ENCODE data around the gene KIF3A.
A peak's percentile ranks its signal among the peaks of the same experiment; 100 is the strongest.
"Not testable (repeated sequence)": the region's sequence is repeated elsewhere in the genome, so short reads cannot be mapped to it uniquely, and the experiment has no call there.

Gene KIF3A

DNA sequence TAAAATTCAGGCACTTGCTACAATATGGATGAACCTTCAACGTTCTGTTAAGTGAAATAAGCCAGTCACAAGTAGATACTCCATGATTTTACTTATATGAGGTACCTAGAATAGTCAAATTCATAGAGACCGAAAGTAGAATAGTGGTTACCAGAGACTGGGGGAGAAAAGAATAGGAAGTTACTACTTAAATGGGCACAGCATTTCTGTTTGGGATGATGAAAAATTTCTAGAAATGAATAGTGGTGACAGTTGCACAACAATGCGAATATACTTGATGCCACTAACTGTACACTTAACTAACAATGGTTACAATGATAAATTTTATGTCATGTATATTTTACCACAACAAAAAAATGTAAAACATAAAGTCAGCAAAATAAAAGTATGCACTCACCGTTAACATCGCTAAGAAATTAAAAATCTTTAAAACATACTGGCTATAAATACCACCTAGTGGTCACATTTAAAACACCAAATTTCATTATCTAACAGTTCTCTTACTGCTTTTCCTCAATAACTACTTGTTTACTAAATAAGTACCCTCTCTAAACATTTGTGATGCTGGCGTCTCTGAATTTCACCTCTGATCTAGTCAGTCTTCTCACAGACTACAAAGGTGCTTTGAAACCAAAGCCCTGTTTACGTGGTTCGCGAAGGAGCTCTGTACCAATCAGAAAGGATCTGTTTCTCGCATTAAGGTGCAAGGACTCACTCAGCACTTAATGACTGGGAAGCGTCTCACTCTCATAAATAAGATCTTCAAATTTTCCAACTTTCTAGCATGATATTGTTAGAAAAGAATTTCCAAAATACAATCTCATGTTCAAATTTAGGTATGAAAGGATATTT, 22.7 kb downstream of the KIF3A start:
- peak; percentile 6 for DNase-seq

DNA sequence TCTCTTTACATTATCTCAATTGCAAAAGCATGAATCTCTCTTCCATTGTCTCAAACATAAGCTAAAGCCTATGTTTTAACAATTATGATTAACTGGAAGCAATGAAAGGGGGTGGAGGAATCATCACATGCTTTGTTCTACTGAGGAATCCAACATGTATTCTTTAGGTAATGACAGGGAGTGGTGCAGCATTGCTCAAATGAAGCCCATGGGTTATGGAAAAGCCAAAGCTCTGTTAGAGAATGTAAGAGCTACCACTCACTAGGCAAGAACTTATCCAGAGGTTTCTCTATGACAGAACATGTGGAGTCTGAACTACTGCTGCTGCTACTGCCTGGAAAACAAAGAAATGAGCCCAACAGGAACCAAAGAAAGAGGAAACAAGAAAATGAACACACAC, 28.7 kb downstream of the KIF3A start:
- DNase-seq = no peak

DNA sequence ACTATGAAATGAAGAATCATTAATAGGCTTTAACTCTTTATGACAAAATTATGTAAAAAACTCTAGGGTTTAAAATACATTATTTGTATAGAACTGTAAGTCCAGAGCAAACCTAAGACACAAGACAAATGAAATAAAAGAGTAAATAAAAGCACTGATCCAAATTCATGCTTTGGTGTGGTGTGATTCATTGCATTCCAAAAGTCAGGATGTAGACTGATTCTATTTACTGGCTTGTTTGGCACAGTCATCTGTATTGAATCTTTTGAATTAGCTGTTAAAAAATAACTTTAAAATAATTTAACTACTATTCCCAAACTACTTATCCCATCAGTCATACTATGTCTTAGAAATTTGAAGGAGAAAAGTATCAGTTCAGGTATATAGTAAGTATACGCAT, 32.5 kb downstream of the KIF3A start:
- peak; percentile 30 for DNase-seq

DNA sequence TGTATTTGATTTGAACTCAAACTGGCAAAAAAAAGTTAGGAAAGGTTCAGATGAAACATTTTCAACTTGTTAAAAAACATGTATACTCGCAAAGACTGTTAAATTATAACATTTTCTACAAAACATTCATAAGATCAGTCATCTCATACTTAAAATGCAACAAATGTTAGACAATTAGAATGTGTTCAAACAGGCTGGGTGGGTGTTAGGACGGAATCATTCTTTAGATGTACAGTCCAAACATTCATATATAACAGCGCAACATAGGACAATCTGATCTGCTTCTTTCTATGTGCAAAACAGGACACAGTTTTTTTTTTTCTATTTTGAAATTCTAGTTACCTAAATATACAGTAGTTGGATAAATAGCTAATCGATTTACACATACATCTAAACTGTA, 41.4 kb downstream of the KIF3A start:
- DNase-seq = no peak

DNA sequence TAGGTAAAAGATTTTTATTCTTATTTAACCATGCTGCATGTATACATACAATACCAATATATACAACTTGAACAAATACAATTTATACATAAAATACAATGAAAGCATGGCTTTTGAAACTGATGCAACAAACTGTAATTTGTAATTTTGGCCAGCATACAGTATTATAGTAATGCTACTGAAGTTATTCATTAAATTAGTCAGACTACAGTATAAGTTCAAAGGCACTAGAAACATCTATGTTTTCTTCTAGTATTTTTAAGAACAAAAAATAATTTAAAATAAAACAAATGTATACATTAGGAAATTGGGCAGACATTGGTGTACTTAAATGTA, 44.7 kb downstream of the KIF3A start:
- DNase-seq = peak; percentile 64

DNA sequence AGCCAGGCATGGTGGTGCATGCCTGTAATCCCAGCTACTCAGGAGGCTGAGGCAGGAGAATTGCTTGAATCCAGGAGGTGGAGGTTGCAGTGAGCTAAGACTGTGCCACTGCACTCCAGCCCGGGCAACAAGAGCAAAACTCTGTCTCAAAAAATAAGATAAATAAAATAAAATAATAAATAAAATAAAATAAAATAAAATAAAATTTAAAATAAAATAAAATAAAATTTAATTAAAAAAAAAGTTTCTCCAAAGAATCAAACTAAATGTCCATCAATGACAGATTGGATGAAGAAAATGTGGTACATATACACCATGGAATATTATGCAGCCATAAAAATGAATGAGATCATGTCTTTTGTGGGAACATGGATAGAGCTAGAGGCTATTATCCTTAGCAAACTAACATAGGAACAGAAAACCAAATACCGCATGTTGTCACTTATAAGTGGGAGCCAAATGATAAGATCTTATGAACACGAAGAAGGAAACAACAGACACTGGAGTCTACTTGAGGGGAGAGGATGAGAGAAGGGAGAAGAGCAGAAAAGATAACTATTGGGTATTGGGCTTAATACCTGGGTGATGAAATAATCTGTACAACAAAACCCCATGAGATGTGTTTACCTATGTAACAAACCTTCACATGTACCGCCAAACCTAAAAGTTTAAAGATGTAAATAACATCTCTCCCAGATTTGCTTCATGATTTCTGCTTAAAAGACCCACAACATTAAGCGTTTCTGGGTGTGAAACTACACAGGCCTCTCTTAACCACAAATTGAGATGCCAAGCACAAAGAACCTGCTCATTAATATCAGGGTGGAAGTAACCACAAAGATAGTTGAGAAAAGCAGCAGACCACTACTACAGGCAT, 45.4 kb downstream of the KIF3A start:
- DNase-seq = not testable (repeated sequence)

DNA sequence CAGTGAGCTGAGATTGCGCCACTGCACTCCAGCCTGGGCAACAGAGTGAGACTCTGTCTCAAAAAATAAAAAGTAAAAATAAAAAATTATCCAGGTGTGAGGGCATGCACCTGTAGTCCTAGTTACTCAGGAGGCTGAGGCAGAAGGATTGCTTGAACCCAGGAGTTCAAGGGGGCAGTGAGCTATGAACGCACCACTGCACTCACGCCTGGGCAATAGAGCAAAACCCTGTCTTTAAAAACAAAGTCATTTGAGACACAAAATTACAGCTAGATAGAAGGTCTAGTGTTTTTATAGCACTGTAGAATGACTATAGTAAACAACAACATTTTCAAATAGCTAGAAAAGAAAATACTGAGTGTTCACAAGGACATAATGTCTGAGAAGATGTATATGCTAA, 47.2 kb downstream of the KIF3A start:
- DNase-seq = no peak

DNA sequence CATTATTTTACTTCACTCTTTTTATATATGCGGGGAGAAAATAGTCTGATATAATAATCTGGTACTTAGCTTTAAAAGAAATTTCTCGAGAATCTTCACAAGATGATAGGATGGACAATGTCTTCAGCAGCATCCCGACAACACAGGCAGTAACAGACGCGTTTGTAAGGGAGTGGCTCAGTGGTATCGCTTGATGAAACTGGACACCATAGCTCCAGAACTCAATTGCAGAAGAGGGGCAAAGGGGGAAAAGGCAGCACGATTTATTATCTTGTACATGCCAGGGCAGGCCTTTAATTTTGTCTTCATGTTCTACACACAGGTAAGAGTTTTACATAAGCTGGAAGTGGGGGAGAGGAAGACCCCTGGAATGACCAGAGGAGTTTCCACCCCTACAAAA, 47.8 kb downstream of the KIF3A start:
- DNase-seq = no peak

DNA sequence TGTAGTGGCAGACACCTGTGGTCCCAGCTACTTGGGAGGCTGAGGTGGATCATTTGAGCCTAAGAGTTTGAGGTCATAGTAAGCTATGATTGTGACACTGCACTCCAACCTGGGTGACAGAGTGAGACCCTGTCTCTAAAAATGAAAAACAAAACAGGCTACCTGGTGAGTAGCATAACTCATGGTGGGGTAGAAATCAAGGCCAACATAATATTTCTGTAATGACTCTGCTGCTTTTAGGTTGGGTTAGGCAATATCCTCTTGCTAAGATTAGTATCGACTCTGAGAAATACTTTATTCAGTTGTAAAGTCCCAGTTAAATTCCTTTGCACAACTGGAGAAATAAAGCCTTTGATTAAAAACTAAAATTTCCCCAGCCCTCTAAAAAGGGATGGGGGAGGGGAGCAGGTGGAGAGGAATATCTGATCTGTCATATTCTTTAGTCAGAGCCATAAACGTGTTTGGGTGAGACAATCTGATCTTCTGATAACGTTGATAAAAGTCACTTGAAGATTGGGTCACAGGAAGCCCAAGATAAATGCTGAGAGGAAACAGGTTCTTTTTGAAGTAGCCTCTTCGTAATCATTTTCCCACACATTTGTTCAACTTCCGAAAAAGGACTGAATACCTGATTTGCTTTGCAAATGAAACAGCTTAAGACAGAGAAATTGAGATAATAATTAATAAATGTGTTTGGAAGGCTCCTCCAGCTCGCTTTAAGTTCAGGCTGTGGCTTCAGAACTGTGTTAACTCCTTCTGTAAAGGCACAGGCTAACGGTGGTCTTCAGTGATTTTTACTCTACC, 48.6 kb downstream of the KIF3A start:
- peak; percentile 31 for DNase-seq

DNA sequence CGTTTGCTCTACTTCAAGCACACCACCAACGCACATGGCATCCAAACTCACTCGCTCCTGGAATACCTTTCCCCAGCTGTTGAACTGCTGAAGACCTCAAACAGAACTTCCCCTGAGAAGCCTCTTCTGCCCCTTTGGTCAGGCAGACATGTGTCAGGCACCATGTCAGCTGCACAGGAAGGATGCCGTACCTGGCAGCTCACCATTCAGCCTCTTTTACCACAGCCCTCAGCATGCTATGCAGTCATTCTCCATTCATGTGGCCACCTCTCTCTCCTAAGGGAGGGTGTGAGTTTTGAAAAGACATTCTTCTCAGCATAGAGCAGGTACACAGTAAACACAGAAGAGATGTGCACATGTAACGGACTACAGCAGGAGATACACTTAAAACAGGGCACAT, 49.4 kb downstream of the KIF3A start:
- DNase-seq = no peak

DNA sequence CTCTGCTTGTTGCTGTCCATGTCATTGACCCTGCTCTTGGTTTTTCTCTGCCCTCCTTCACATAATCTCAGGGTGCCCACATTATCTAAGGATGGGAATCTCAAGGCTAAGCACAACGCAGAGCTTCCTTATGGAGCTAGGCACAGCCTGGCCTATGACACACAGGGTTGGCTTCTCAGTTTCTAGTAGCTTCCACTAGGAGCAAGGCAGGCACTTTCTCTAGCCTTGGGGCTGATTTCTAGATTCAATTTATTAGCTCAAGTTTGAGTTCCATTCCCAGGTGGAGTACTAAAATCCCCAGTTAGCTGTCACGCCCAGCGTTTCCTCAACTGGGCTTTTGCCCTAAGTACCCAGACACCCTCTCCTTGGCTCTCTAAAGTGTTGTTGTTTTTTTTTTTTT, 51.2 kb downstream of the KIF3A start:
- no peak for DNase-seq

DNA sequence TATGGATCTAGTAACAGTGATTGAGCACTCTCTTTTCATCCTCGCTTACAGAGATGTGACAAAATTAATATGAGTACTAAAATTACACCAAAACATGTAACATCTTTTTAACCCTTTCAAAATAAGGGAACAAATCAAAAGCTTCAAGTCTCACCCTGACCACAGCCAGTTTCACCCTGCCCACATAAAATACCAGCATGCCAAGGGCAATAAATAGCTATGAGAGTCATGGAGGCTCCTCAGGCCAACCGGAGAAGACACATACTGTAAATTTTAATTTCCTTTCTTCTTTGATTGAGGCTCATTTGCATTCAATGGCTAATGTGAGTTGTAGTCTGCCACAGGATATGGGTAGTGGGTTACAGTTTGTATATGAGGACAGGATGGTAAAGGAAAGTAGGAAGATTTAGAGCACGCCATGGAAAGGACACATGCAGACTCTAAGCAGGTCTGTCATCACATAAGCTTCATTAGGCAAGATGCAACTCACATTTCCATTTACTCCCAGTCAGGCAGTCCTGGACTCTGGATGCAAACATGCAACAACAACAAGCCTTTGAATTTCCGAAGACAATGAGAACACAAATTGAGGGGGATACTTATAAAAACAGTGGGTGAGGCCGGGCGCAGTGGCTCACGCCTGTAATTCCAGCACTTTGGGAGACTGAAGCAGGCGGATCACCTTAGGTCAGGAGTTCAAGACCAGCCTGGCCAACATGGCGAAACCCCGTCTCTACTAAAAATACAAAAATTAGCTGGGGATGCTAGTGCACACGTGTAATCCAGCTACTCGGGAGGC, 52.2 kb downstream of the KIF3A start:
- DNase-seq = no peak

DNA sequence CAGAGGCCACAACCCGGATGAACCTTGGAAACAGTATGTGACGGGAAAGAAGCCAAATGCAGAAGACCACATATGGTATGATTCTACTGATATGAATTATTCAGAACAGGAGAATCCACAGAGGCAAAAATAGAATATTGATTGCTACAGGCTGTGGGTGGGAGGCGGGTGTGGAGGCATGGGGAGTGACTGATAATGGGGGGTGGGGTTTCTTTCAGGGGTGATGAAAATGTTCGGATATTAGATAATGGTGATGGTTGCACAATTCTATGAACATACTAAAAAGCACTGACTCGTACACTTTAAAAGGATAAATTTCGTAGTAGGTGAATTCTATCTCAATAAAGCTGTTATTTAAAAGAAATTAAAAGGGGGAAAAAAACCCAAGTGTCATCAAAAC, 52.9 kb downstream of the KIF3A start:
- DNase-seq = peak; percentile 59

DNA sequence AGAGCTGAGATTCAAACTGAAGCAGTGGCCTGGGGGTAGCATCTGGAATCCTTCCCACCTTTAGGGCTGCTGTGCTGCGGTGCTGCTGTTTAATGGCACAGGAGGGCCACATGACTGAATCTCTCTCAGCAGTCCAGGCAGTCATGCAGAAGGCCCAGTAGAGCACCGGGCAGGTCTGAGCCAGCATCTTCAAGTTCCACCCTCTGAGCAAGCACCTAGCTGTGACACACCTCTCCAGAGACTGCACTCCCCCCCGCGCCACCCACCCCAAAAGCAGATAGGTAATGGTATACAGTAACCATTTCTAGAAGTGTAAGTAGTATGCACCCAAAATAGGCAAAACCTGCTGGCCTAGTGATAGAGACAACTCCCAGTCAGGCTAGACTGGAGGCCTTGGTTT, 55.4 kb downstream of the KIF3A start:
- no peak for DNase-seq

DNA sequence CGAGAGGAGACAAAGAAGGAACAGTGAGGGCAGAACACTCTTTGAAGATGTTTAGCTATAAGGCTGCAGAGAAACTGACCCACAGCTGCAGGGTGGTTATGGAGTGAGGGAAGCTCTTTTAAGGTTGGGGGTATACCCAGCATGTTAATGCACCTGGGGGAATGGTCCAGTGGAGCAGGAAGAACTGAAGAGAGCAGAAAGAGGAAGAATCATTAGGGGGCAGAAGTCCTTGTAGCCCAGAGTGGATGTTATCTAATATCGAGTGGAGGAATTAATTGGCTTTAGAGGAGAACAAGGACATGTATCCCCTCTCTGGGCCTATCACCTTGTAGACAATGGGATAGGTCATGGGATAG, 55.9 kb downstream of the KIF3A start:
- DNase-seq = no peak

DNA sequence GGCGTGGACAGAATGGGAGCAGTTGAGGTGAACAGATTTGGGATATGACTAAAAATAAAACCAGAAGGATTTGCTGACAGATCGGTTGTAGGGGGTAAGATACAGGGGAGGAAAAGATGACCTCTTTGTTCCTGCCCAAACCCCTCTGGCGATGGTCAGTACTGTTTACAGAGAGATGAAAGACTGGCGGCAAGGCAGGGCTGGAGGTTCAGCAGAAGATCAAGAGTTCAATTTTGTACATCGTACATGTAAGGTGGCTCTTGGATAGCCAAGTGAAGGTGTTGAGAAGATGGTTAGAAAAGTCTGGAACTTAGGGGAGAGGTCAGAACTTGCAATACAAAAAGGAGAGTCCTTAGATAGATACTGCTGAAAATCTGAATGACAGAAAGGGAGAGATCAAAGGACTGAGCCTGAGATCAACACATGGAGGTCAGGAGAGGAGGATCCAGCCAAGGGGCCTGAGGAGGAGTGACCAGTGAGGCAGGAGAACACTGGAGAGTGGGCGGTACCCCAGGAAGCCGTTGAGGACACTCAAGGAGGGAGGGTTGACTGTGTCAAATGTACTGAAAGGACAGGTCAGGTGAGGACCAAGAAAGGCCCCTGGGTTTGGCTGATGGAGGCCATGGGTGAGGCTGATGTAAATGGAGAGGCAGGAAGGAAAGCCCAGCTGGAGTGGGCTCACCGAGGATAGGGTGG, 56.4 kb downstream of the KIF3A start:
- DNase-seq = no peak

DNA sequence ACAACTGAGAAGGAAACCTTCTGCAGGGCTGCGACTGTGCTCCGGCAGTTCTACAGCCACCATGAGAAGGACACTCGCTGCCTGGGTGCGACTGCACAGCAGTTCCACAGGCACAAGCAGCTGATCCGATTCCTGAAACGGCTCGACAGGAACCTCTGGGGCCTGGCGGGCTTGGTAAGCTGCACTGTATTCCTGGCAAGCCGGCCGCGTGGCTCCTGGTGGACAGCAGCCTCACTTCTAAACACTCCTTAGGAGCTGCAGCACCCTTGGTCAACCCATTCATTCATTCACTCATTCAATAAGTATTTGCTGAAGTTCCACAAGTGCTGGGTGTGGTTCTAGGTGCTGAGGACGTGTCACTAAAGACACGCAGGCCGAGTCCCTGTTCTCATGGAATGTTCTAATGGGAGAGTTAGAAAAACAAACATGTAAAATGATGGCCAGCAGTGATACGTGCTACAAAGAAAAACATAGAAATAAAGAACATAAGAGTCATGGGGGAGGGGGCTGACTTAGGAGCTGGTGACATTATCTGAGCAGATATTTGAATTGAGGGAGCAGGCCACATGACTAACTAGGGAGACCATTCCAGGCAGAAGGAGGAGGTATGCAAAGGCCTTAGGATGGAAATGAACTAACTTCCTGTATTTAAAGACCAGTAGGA, 57.5 kb downstream of the KIF3A start:
- DNase-seq = no peak

DNA sequence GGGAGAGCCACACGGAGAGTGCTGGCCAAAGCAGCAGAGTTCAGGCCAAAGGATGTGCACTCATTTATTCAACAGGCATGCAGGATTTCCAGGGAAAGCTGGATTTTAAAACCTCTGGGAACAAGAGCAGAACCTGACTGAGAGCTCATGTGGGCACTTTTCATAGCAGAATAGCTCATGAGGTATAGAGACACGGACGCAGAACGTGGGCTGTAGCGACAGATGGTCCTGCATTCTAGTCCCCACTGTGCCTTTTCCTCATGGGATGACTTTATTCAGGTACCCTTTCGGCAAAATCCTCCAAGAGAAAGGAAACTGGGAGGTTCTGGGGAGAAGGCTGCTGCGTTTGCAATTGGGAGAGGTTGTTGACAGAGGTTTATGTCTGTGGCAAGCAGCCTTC, 58.2 kb downstream of the KIF3A start:
- no peak for DNase-seq

DNA sequence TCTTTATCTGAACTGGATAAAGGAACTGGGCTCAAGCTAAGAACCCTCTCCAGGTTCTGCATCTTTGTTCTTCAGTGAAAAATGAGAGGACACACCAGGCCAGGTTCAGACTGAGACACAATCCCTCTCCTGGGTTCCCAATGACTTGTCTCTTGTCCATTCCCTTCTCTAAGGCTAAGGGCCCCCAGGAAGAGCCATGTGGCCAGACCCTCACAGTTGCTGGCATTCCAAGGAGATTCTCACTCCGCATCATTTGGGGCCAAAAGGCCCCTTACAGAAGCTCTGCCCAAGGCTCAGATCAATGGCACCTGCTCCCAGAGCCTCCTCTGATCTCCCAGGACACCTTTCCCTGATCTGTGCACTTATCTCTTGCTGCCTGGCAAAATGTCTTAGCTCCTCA, 58.6 kb downstream of the KIF3A start:
- no peak for DNase-seq

DNA sequence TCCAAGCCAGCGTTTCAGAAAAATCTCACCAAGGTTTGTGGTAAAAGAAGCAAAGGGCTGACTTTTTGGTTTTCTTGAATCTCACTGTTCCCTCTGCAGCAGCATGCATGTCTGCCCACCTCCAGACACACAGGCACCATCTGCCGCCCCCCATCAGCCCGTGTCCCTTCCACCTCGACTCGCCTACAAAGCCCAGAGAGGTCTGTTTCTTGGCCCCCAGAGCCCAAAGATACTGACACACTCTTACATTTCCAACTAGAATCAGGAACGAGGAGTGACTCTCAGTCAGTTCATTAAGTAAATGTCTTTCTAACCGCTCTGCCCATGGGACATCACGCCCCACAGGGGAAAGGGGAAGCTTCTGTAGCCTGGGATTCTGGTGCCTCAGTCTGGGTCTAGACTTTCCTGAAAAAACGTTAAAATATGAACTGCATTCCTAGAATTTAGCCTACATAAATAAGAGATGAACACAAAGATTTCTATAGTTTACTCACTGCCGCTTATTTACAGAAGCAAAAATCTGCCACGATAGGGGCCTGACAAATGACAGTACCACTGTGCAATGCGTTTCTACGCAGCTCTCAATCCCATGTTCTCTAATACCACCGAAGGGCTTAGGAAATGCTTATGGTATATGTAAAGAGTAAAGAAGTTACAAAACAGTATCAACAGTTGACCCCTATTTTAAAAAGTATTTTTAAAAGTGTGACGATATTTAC, 59.5 kb downstream of the KIF3A start:
- no peak for DNase-seq

DNA sequence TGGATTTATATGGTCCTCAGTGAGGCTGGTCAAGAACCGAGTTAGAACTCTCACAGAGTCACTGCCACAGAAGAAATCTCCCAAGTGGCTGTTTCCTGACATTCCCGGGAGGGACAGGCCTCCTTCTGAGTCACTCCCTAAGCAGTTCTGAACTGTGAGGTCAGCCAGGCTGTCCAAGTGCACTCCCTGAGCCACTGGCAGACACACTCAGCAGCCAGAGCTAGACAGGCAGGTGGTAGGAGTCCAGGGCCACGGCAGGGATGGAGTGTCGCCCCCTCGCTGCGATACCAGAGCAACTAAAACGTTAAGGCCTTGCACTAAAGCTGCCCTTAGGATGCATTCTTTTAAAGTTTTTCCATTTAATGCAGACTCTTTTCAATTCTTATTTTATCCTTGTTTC, 60.2 kb downstream of the KIF3A start:
- peak; percentile 81 for DNase-seq
